NCI-H226 (cell line): ENCODE measurements around the gene C1QTNF8.
A peak's percentile ranks its signal among the peaks of the same experiment; 100 is the strongest.

ENCODE experiments used
- DNase-seq: peaks from one replicate; pipeline ENCODE4 v3.0.0-alpha.2; 2015

C1QTNF8 gene

DNA sequence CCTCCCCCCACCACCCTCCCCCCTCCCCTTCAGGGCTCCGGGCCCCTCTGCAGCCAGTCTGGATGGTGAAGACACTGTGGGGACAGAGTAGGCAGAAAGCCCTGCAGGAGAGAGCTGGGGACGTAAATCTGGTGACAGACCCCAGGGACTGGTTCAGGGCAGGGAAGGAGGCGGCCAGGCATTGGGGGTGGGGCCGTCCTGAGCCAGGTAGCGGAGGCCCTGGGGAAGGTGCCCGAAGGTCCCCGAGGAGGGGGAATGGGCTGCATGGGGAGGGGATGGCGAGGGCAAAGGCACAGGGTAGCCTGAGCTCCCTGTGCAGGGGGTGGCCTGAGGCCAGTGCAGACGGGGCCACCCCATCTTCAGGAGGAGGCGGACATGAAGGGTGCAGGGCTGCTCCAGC, 30.5 kb upstream of the C1QTNF8 start:
- no peak for DNase-seq

DNA sequence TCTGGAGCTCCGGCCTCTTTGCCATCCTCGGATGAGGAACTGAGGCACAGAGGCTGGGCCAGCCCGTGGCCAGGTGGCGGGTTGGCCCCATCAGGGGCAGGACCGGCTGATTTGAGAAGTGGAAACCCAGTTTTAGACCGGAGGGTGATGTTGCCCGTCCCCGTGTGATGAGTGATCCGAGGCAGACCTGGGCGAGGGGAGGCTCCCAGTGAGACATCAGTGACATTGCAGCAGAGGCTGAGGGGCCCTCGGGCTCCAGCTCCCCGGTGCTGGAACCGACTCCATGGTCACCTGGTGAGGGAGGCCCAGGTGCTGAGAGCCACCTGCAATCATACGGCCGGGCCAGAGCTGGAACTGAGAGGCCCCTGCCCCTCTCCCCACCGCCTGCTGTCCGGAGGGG, 30.0 kb upstream of the C1QTNF8 start:
- DNase-seq: no peak

DNA sequence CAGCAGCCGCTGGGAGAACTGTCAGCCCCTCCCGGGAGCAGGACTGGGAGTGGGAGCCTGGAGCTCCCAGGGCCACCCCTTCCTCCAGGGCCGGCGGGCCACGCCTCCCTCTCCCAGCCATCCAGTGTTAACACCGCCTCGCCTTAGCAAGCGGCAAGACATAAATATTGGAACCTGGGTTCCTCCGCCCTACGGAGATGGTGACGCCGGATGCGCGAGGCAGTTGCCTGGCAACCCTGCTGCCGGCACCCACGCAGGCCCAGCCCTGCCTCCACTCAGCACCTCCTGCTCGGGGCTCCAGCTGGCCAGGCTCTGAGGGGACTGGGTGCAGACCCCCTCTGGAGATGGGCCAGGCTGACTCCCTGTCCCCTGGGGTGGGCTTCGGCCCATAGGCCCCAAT, 29.4 kb upstream of the C1QTNF8 start:
- DNase-seq: peak; percentile 79

DNA sequence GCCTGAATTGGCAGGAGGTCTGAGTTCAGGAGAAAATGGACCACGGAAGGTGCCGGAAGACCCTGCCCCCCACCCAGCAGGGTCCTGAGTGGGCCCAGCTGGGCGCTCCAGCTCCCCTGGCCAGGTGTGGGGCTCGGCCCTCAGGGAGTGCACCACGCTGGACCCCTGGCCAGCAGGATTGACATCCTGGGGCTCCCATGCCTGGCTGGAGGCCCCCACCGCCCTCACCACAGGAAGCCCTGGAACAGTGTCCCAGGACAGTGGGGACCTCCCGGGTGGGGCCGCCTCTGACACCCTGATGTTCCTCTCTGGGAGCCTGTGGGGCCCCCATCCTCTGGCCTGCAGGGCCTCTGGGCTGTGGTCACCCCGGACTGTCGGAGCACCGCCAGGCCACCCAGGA, 28.8 kb upstream of the C1QTNF8 start:
- no peak for DNase-seq

DNA sequence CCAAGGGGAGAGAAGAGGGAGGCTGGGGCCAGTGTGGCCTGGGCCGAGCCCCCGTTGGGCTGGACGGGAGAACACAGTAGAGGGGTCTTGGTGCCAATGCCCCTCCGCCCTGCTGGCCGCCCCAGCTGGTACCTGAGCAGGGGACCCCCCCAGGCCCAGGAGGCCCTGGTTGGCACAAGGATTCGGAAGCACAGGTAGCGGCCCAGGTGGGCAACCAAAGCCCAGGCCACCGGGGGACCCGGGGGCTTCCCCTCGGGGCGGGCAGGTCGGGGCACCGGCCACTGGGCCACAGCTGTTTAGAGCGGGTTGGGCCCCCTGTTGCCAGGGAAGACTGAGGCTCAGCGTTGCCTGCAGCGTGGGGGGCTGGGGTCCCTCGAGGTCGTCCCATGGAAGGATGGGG, 28.2 kb upstream of the C1QTNF8 start:
- DNase-seq: no peak

DNA sequence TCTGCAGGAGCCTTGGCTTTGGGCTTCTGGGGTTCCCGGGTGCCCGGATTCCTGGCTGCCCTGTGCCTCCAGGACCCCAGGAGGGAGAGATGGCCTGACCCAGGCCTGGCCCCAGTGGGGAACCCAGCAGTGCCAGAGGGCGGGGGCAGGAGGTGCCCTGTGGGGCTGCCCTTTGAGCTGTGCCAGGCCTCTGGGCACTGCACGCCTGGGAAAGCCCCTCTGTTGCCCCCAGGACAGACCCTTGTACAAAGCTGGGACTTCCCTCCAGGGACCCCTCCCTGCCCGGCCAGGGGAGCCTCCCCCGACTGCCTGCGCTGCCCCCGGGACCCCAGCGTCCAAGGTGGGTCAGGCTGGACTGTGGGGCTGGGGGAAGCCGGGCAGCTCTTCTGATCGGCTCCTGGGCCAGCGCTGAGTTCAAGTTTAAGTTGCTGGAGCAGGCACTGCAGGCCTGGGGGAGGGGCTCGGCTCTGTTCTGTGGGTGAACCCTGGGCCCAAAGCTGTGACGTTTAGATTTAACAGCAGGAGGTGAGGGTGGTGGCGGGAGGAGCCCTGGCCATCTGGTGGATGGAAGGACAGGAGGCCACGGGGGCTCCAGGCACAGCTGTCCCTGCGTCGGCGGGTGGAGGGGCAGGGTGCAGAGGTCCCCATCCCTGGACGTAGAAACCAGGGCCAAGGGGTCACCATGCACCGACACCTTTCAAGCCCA, 27.6 kb upstream of the C1QTNF8 start:
- DNase-seq: no peak

DNA sequence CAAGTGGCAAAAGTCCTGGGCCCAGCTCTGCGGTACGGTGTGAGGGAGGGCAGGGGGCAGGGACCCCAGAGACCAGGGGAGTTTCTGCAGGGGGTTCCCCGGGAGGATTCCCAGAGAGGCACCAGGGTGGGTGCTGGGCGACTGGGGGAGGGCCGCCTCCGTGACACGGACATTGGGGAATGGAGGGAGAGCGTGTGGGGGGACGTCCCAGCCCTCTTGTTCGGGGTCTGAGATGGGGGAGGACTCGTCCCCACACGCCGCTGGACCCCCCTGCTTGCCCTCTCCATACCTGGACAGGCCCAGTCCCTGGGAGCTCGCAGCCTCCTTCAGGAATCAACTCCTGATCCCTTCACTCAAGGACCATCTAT, 26.3 kb upstream of the C1QTNF8 start:
- no peak for DNase-seq

DNA sequence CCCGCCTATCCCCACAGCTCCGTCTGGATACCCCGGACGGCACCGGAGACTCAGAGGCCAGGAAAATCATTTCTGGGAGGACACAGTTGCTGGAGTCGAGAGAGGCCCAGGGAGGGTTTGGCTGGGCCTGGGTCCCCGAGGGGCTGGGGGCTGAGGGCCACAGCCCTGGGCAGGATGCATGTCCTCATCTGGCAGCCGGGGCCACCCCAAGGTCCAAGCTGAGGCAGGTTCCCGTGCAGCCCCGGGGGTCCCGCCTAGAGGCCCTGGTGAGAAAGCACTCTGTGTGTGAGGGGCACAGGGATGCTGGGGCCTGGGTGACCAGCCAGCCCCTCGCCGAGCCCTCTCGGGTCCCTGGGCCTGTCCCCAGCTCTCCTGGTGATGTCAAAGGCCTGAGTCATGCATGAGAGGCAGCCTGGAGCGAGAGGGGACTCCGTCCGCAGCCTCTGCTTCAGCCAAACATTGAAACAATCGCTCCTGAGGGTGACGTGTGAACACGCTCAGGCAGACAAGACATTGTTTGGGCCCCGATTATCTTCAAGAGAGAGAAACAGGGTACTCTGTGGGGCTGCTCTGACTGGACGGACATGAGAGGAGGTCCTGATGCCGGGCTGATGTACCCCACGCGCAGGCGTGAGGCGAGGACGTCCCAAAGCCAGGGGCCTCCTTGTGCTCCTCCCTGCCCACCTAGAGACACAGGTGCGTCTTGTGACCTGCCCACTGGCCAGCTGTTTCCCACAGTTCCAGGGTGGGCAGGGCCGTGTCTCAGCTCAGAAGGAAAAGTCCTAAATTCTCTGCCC, 25.8 kb upstream of the C1QTNF8 start:
- DNase-seq: no peak

DNA sequence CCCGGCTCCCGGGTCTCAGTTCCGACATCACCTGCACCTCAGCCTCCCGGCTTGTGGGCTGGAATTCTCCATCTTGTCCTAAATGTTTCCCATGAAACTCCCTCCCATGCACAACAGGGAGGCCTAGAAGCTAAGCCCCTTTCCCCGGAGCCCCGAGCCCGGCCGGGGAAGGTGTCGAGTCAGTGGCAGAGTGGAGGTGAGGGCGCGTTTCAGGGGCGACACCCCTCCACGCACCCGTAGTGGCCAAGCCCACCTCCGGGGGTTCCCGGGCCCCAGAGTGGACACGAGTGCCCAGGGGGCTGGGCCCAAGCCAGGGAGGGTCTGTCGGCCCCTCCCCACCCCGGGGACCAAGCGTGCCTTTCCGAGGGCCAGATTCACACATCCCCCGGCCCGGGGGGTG, 25.0 kb upstream of the C1QTNF8 start:
- DNase-seq: no peak

DNA sequence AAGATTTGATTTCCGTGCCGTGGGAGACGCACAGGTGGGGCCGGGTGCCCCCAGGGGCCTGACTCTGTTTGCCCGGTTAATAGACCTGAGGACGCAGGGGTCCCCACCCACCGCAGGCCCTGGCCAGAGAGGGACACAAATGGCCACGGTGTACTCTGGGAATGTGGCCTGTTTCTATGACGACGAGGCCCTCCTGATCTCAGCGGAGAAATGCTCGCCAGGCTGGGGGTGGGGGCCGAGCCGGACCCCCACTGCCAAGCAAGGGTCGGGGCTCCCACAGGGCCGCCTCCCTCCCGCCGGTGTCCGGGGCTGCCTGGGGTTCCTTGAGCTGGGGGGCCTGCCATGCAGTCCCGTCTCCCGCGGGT, 24.5 kb upstream of the C1QTNF8 start:
- no peak for DNase-seq

DNA sequence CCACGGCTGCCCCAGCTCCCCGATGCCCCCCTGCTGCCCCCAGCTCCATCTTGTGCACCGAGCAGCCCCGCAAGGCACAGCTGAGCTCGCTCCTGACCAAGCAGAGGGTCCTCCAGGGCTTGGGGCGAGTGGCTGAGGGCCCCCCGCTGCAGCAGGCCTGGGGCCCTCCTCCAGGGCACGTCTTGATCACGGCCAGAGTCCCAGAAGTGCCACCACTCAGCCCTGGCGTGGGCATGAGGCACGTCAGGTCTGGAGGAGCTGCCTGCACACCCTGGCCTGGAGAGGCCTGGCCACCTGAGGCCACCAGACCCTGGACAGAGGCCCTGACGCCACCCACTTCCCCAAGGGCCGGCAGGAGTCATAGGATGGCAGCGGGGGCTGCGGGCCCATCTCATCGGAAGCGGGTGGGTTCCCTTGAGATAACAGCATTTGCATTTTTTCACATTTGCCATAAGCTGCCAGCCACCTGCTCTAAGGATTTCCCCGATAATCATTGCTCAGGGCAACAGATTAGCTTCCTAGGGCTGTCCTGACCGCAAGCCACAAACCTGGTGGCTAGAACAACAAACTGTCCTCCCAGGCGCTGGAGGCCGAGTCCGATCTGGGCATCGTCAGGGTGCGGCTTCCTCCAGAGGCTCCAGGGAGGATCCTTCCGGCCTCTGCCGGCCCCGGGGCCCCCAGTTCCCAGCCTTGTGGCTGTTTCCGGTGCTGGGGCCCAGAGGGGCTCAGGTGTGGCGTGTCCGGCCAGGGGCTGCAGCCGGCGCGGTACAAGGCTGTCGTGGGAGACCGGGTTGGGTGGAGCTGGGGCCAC, 23.9 kb upstream of the C1QTNF8 start:
- no peak for DNase-seq

DNA sequence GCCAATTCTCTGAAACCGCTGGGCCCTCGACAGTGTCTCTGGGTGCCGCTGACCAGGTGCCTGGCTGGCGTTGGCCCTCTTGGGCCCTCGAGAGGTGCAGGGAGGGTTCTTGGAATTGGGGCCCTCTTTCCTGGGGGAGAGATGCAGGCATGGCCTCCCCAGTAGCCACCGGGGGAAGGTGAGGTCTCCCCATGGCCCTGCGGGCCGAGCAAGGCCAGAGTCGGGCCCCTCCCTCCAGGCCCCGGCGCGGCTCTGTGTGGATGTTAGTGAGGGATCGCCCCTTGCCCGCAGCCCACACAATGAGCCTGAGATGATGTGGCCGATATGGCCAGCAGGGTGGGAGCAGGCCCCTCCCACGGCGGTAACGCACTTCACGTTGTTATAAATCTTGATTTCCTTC, 23.1 kb upstream of the C1QTNF8 start:
- DNase-seq: no peak

DNA sequence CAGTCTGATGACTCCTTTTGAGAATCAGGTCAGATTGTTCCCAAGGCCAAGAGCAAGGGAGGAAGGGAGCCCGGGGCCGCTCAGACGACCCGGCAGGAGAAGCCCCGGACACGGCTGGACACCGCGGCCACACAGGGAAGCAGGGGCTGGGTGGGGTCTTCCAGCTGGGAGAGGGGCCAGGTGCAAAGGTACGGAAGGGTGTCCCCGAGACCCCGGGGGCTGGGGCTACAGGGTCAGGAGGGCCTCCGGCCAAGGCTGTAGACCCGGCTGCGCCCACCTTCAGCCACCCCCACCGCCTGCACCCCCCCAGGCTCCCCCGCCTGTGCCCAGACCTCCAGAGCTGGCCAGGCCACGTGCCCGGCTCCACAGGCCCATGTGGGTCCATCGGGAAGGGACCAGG, 21.9 kb upstream of the C1QTNF8 start:
- DNase-seq: no peak

DNA sequence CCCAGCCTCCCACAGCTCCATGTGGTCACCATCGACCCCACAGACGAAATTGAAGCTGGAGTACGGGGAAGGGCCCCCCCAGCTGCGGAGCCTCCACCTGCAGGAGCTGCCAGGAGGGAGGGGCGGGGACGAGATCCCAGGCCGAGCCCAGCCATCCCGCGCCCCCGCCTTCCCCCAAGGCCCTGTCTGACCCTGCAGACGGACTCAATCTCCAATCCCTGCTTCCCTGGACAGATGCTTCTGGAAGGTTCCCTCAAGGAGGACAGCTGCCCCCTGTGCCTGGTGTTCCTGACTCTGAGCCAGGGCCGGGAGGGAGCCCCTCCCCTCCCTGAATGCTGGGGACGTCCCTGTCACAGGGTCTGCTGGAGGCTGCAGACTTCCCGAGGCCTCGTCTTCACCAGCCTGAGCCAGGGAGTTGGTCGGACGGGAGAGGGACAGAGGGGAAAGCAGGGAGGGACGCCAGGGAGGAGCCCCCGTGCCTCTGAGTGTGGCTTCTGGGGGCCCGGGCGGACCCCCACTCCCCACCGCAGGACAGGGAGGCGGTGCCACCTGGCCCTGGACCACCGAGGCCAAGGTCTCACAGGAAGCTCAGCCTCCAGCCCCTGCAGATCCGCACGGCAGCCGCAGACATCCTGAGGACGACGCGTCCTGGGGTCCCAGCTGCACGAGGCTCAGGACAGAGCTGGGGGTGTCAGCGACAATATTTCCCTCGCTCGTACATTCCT, 21.3 kb upstream of the C1QTNF8 start:
- DNase-seq: no peak

DNA sequence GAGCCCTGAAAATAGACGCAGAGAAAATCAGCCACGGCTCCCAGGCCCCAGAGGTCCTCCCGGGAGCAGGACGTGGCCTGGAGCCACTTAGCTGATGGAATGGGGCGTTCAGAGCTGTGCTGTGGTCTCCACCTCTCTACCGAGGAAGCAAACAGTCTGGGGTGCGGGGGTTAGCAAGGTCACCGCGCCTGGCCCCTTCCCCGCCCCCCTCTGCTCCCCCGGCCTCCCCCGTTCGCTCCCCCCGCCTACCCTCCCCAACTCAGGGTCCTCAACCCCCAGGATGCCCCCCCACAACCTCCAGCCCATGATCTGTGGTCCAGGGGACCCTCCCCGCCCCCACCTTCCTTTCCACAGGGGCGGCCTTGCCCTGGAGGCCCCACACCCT, 20.6 kb upstream of the C1QTNF8 start:
- DNase-seq: no peak

DNA sequence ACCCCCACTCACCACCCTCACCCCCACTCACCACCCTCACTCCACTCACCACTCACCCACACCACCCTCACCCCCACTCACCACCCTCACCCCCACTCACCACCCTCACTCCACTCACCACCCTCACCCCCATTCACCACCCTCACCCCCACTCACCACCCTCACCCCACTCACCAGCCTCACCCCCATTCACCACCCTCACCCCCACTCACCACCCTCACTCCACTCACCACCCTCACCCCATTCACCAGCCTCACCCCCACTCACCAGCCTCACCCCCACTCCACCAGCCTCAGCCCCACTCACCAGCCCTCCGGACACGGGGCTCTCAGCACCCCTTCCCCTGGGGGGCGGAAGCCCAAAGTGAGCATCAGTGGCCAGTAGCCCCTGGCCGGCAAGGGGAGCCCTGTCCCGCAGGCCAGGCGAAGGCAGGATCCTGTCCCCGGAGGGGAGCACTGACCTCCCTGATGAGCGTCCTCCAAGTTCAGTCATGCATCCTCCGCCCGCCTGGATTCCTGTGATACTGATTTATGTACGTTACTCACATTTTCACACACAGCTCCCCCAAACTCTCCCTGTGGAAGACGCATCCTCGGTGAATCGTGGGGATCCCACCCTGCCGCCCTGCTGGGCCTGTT, 18.0 kb upstream of the C1QTNF8 start:
- DNase-seq: no peak

DNA sequence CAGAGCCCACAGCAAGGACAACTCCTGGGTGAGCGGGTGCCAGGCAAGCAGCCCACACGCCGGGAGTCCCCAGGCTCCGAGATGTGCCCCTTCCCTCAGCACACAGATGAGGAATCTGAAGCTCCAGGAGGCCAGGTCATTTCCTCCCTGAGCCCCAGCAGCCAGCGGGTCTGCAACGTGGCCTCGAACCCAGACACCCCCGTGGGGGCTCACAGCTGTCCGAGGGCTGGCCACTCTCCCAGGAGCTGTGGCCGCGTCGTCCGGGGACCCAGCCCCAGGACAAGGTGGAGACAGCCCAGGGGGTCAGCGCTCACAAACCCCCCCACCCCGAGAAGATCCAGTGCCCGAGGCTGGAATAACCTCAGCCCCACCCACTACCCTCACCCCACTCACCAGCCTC, 17.4 kb upstream of the C1QTNF8 start:
- DNase-seq: no peak

DNA sequence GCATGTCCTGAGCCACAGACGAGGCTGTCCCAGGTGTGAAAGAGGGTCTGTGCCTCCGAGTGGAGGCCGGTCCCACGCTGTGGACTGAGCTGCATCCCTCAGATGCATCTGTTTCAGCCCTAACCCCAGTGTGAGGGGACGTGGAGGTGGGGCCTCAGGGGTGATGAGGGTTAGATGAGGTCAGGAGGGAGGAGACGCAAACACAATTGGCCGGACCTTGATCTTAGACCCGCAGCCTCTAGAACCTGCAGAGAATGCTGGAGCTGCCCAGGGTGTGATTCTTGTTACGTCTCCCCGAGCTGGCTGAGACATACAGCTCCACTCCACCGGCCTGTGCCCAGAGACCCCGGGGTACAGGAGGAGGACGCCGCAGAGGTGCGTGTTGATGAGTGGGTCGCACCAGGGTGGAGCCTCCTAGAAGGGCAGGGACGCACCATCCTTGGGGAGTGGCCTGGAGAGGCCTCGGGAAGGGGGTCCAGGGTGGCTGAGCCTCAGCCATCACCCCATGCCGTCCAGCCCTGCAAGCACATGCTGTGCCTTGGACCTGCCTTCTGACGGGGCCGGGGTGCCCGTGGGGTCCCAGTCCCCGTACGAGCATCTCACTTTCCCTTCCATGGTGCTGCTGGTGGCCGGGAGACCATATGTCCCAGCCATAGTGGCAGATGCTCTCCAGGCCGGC, 16.6 kb upstream of the C1QTNF8 start:
- no peak for DNase-seq

DNA sequence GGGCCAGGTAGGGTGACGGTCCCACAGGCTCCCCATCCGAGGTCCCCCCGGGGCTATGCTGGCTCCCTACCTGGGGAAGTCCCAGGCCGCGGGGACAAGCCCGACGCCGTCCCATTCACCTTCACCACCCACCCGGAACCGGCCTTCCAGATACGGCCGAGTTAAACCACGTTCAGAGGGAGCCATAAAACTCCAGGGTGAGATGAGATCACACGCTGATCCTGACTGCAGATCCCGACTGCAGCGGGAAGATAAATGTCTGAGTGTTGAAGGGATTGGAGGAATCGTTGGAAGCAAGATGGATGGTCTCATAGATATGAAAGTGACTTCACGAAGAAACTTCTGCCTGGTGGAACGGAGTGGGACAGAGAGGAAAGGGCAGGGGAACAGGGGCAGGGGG, 13.6 kb upstream of the C1QTNF8 start:
- DNase-seq: no peak

DNA sequence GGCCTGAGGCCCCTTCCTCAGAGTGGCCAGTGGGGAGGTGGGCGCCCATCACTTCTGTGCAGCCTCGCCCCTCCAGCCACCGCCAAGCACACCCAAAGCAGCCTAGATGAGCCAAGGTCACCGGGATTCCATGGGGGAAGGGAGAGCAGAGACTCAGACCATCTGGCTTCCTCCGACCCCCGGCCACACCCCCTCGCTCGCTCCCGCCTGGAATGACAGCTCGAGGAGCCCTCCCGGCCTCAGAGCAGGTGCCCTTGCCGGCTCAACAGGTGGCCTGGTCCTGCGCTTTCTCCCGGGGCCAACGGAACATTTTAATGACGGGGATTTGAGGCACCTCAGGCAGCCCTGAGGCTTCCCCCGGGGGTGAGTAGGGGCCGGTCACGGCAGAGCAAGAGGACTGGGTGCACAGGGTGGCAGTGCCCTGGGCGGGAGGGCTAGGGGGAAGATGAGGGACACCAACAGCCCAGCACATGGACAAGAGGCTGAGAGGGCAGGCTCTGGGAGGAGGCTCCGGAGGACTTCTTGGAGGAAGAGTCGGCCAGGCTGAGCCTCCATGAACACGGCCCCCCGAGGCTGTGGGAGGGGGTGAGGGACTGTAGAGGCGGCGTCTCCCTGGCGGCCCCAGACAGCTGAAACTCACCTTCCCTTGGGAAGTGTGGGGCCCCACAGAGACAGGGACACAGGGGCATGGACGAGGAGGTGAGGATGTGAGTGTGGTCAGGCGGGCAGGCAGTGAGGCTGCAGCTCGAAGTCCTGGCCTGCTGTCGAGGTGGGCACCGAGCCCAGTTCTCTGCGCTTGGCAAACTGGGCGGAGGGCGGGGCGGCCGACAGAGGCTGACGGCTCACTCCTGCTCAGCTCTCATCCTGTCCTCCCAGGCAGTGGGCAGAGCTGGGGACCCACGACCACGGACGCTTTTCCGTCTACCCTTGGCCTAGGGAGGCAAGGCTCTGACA, 12.5 kb upstream of the C1QTNF8 start:
- peak; percentile 66 for DNase-seq

DNA sequence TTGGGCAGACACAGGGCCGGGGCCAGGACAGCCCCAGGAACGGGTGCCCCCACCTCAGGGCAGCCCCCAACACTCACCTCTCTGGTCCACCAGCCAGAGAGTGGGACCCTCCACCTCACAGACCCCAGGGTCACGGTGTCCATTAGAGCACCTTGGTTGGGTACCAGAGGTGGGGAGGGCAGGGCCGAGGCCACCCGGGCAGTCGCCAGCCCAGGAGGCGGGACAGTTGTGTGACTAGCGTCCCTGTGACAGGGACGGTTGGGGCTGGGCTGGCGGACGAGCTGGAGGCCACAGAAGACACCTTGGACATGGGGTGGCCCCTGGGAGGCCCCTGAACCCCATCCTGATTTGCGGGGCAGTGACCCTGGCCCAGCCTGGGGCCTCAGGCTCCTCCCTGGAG, 11.7 kb upstream of the C1QTNF8 start:
- DNase-seq: no peak
